ENCODE measurements around the gene OR2B3.

DNA sequence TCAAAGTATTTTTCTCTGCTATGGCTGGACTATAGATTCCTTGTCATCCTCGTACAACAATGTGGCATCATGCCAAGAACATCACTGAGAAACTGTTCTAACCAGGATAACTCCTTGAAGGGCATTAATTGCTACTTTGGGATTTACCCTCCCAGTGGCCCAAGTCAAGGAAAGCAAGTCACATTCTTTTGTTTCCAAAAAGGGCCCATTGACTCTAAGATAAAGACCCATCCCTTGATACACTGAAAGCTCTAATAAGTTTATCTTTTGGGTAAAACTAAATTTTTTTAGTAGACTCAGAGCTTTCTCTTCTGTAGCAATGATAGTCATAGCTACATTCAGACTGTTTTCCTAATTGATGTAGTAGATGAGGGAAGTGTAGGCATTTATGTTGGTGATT is 20.6 kb upstream of the OR2B3 start, which contains the start of gene OR2J3:
- TF ChIP-seq CTCF (IDR thresholded peaks at IDR 0.05; ENCODE audit: low read depth, low read length) (no peak), EZH2phosphoT487 (IDR thresholded peaks at IDR 0.05; ENCODE audit: low read depth) (no peak)

Data from OCI-LY3 (cell line).